Activated CD8-positive, alpha-beta T cell treated with anti-CD3 and anti-CD28 coated beads for 36 hours (primary cell): Measurements from ENCODE around the gene RNU2-63P. TPM values are rescaled to one million over a fixed set of nuclear protein-coding genes. Genes with fewer than 3 reads are reported as not detected.

Experiments used
- ATAC-seq: fragments of 200-7000 bp; cut with Tn5 transposase; one replicate; pipeline ENCODE4 v1.10.0; 2021; ENCODE audit warnings: mild to moderate bottlenecking, moderate library complexity
- CTCF ChIA-PET: fragments of 350-600 bp; sonication (Branson Sonifier 250); formaldehyde crosslinking; loops from one replicate; lab custom pipeline; 2021; ENCODE audit warnings: antibody characterized with exemption; lab: Charles Lee
- POLR2A ChIA-PET: fragments of 350-600 bp; sonication (Branson Sonifier 250); formaldehyde crosslinking; loops from one replicate; lab custom pipeline; 2021; ENCODE audit warnings: antibody characterized with exemption; lab: Charles Lee
- DNase-seq: peaks from one replicate; pipeline ENCODE4 v3.0.0-alpha.2; 2020
- H3K27ac Mint-ChIP-seq: one replicate; pipeline ENCODE4 v1.8.0; 2021; ENCODE audit warnings: mild to moderate bottlenecking, mixed read lengths
- H3K27me3 Mint-ChIP-seq: one replicate; pipeline ENCODE4 v1.8.0; 2021; ENCODE audit warnings: mixed read lengths
- H3K36me3 Mint-ChIP-seq: one replicate; pipeline ENCODE4 v1.8.0; 2021; ENCODE audit warnings: low read depth, mixed read lengths
- H3K4me1 Mint-ChIP-seq: one replicate; pipeline ENCODE4 v1.8.0; 2021; ENCODE audit warnings: low read depth, mixed read lengths
- H3K4me3 Mint-ChIP-seq: one replicate; pipeline ENCODE4 v1.8.0; 2021; ENCODE audit warnings: mild to moderate bottlenecking, moderate library complexity, mixed read lengths
- H3K9me3 Mint-ChIP-seq: one replicate; pipeline ENCODE4 v1.8.0; 2021; ENCODE audit warnings: mixed read lengths
- CTCF ChIP-seq: fragments of 200-600 bp; IDR thresholded peaks from one replicate; pipeline ENCODE4 v1.8.0; 2022; ENCODE audit warnings: antibody characterized with exemption, mild to moderate bottlenecking
- intact Hi-C: fragments of 100-400 bp; cut with micrococcal nuclease; formaldehyde crosslinking; loops from one replicate; pipeline ENCODE4 v1.10.0; 2022
- total RNA-seq, 2 experiments: library from RNA; stranded (reverse); gene quantifications; one replicate each; pipeline ENCODE4 v1.2.3, GENCODE V29; 2021

RNU2-63P gene
- total RNA-seq, 2 experiments from 2014 or later: 6.0 to 7.6 TPM

- Mint-ChIP-seq H3K9me3 (peaks cover 2% of the 10 kb centered on the region), H3K4me1 (peaks cover 16% of the 10 kb centered on the region), H3K27ac (peak overlapping the region; percentile 100), H3K27me3 (peaks cover 2% of the 10 kb centered on the region), H3K4me3 (peak overlapping the region; percentile 98), H3K36me3 (no peaks in the 10 kb centered on the region)
- CTCF ChIA-PET: interaction anchor here (1.2 to 1.9 kb wide), 3 partner anchors 15 to 43 kb away, joined by 3 to 7 read pairs (median 5); no protein-coding TSS in a partner anchor
- no peak for TF ChIP-seq CTCF
- intact Hi-C loops: loop anchor here (5.0 kb wide), 1 partner anchor 40 kb away; the partner anchor contains the start of gene KRCC1
- ATAC-seq (peak; percentile 63), DNase-seq (peak; percentile 70)
- POLR2A ChIA-PET: interaction anchor here (0.7 to 2.8 kb wide), 20 partner anchors 8 to 198 kb away, joined by 3 to 21 read pairs (median 6); no protein-coding TSS in a partner anchor
These were observed 823 bp upstream of the RNU2-63P start for GRCh38 chr2:88016960-88017779.

DNA sequence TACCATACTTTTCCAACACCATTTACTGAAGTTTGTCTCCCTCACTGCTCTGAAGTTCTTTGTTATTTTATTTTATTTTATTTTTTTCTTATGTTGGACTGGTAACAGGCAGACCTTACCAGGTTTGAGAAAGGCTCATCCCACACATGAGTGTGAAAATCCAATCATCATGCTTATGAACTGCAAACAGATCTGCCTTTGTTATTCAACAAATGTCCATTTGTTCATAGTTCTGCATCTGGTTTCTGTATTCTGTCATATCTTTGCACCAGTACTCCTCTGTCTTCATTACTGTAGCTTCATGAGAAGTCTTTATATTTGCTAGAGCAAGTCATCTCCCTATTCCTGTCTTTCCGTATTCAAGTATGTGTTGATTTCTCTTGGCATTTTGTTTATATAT is 5.3 kb downstream of the RNU2-63P start:
- no peak for TF ChIP-seq CTCF
- Mint-ChIP-seq H3K4me3 (no peak overlapping the region), H3K9me3 (no peaks in the 10 kb centered on the region), H3K36me3 (no peaks in the 10 kb centered on the region), H3K27me3 (no peaks in the 10 kb centered on the region), H3K27ac (no peak overlapping the region), H3K4me1 (peaks cover 5% of the 10 kb centered on the region)
- ATAC-seq (no peak), DNase-seq (no peak)
- intact Hi-C loops: no loop called here
- POLR2A ChIA-PET: no interaction called here
- CTCF ChIA-PET: interaction anchor here (1.8 kb wide), 1 partner anchor 9 kb away, joined by 11 read pairs; no protein-coding TSS in a partner anchor

GRCh38 chr2:88010136-88010535 is 6.2 kb downstream of the RNU2-63P start:
- H3K27ac Mint-ChIP-seq: no peak overlapping the region
- H3K4me1 Mint-ChIP-seq: peaks cover 2% of the 10 kb centered on the region
- ATAC-seq (no peak), DNase-seq (no peak)
- no peaks in the 10 kb centered on the region for H3K9me3 Mint-ChIP-seq
- POLR2A ChIA-PET: no interaction called here
- intact Hi-C loops: no loop called here
- H3K27me3 Mint-ChIP-seq: no peaks in the 10 kb centered on the region
- TF ChIP-seq CTCF: no peak
- no peaks in the 10 kb centered on the region for H3K36me3 Mint-ChIP-seq
- CTCF ChIA-PET: interaction anchor here (1.2 to 1.8 kb wide), 2 partner anchors 9 to 18 kb away, joined by 3 to 11 read pairs; no protein-coding TSS in a partner anchor
- H3K4me3 Mint-ChIP-seq: no peak overlapping the region

- no peak for DNase-seq
- H3K9me3 Mint-ChIP-seq: no peaks in the 10 kb centered on the region
- no peak overlapping the region for H3K27ac Mint-ChIP-seq
- ChIA-PET POLR2A (no interaction called here), CTCF (no interaction called here)
- H3K27me3 Mint-ChIP-seq: peaks cover 2% of the 10 kb centered on the region
- no peak overlapping the region for H3K4me3 Mint-ChIP-seq
- intact Hi-C loops: no loop called here
- peaks cover 2% of the 10 kb centered on the region for H3K4me1 Mint-ChIP-seq
- no peak for TF ChIP-seq CTCF
- ATAC-seq: no peak
- no peaks in the 10 kb centered on the region for H3K36me3 Mint-ChIP-seq
These were observed 9.4 kb downstream of the RNU2-63P start for GRCh38 chr2:88006912-88007439.
